GM21367 (cell line): ENCODE results near the gene HOXD9.

Source experiments
- ATAC-seq: cut with Tn5 transposase; IDR thresholded peaks from one replicate; pipeline ENCODE4 v1.9.1; 2021; ENCODE audit not compliant: unreplicated experiment

Gene HOXD9

GRCh38 chr2:176085861-176086771 is 36.4 kb upstream of the HOXD9 start:
- ATAC-seq = no peak

- no peak for ATAC-seq
Measured at GRCh38 chr2:176087330-176088047, 35.0 kb upstream of the HOXD9 start.

GRCh38 chr2:176088048-176088936 is 34.2 kb upstream of the HOXD9 start:
- no peak for ATAC-seq

GRCh38 chr2:176088937-176089842 is 33.3 kb upstream of the HOXD9 start:
- ATAC-seq = no peak

GRCh38 chr2:176089843-176090395 is 32.6 kb upstream of the HOXD9 start:
- no peak for ATAC-seq

GRCh38 chr2:176090862-176091261 is 31.7 kb upstream of the HOXD9 start:
- no peak for ATAC-seq

GRCh38 chr2:176091329-176092258 is 30.9 kb upstream of the HOXD9 start:
- no peak for ATAC-seq

GRCh38 chr2:176092270-176093144 is 30.0 kb upstream of the HOXD9 start, which contains the start of gene HOXD13:
HOXD13 (plus strand) TSS chr2:176092721; CDS start chr2:176092891, 170 bp downstream.
- no peak for ATAC-seq

GRCh38 chr2:176093145-176093897 is 29.2 kb upstream of the HOXD9 start:
- ATAC-seq = no peak

GRCh38 chr2:176093898-176094249 is 28.6 kb upstream of the HOXD9 start:
- no peak for ATAC-seq

GRCh38 chr2:176094349-176094748 is 28.2 kb upstream of the HOXD9 start:
- ATAC-seq = no peak

GRCh38 chr2:176095421-176095820 is 27.1 kb upstream of the HOXD9 start:
- no peak for ATAC-seq

- no peak for ATAC-seq
Measured at GRCh38 chr2:176096243-176096985, 26.1 kb upstream of the HOXD9 start.

GRCh38 chr2:176096986-176097819 is 25.3 kb upstream of the HOXD9 start:
- peak; percentile 83 for ATAC-seq

- no peak for ATAC-seq
Measured at GRCh38 chr2:176097820-176098365, 24.6 kb upstream of the HOXD9 start.
